ENCODE measurements around the gene MRPS6.

MRPS6 gene

GRCh38 chr21:34047835-34048234 lies 25.5 kb upstream of the MRPS6 start:
- TF ChIP-seq, protein P1, sequence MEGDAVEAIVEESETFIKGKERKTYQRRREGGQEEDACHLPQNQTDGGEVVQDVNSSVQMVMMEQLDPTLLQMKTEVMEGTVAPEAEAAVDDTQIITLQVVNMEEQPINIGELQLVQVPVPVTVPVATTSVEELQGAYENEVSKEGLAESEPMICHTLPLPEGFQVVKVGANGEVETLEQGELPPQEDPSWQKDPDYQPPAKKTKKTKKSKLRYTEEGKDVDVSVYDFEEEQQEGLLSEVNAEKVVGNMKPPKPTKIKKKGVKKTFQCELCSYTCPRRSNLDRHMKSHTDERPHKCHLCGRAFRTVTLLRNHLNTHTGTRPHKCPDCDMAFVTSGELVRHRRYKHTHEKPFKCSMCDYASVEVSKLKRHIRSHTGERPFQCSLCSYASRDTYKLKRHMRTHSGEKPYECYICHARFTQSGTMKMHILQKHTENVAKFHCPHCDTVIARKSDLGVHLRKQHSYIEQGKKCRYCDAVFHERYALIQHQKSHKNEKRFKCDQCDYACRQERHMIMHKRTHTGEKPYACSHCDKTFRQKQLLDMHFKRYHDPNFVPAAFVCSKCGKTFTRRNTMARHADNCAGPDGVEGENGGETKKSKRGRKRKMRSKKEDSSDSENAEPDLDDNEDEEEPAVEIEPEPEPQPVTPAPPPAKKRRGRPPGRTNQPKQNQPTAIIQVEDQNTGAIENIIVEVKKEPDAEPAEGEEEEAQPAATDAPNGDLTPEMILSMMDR (IDR thresholded peaks at IDR 0.05), result no peak

DNA sequence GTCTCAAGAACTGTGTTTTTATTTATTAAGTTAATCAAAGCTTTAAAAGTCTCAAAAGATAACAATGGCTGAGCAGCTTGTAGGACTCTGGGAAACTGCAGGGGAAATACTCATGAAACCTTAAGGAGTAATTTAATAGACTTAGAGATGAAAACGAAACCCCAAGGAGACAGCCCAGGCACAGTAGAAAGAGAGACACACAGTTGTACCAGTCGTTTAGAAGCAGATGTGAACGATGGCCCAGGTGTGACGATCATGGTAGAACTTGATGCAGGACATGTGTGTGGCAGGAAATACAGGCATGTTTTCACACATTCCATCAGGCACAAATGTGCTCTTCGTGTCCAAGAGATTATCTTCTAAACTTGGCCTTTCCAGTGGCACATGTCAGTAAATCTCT lies 21.2 kb upstream of the MRPS6 start:
- TF ChIP-seq, protein P1 (IDR thresholded peaks at IDR 0.05), result no peak

GRCh38 chr21:34054259-34054658 lies 19.1 kb upstream of the MRPS6 start:
- TF ChIP-seq, protein P1 (IDR thresholded peaks at IDR 0.05), result no peak

- TF ChIP-seq, protein P1 (IDR thresholded peaks at IDR 0.05), result no peak
These were observed 17.8 kb upstream of the MRPS6 start for GRCh38 chr21:34055615-34056014.

DNA sequence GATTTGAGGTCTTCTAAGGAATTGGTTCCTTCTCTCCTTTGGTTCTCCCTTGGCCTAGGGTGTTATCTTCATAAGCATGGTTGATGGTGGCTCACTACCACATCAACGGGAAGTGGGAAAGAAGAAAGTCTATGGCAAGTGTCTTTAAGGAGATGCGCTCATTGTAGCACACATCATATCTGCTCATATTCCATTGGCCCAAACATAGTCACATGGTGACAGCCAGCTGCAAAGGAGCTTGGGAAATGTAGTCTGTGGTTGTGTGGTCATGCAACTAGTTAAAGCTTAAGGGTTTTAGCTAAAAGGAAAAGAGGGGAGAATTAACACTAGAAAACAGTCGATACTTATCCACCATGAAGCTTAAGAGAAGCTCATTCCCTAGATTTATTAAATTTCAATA lies 11.4 kb upstream of the MRPS6 start:
- TF ChIP-seq, protein P1 (IDR thresholded peaks at IDR 0.05), result no peak

GRCh38 chr21:34065027-34065426 lies 8.4 kb upstream of the MRPS6 start:
- TF ChIP-seq, protein P1 (IDR thresholded peaks at IDR 0.05), result no peak

DNA sequence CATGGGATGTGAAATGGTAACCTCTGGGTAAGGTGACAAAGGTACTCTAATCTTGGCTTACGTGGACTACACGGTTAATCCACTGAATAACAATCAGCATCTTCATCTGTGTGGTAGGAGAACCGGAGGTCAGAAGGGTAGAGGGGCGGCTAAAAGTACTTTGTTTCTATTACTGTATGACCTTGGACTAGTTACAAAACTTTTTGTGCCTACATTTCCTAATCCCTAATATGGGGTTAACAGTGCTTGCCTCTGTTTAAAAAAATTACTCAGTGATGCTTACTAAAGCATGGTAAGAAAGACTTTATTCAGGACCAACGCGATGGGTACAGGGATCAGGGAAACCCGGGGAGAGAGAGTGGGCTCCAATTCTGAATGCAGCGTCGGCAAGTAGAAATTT lies 1.7 kb upstream of the MRPS6 start:
- TF ChIP-seq, protein P1 (IDR thresholded peaks at IDR 0.05), result no peak
